COR-L47 (cell line): Measurements from ENCODE around the gene MSX1.
"Not testable (repeated sequence)": the region's sequence is repeated elsewhere in the genome, so short reads cannot be mapped to it uniquely, and the experiment has no call there.

Experiments
- DNase-seq: peaks from one replicate; lab custom pipeline; 2025; lab: John Stamatoyannopoulos, UW

MSX1 gene

DNA sequence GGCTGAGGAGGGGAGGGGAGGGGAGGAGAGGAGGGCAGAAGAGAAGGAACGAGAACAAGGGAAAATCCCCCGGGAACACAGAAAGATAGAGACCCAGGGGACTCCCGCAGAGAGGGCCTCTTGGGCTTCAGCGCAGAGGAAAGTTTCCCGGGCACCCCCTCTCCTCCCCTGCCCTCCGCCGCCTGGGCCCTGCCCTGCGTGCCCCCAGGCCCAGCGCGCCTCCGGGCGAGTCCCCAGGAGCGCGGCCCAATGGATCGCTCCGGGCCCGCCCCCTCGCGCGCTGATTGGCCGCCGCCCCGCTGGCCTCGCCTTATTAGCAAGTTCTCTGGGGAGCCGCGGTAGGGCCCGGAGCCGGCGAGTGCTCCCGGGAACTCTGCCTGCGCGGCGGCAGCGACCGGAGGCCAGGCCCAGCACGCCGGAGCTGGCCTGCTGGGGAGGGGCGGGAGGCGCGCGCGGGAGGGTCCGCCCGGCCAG, at the start of gene MSX1:
MSX1 (plus strand) TSS at position 341 of the 474 bp plus-strand sequence. CDS start 235 bp downstream, outside the sequence.
- peak; percentile 8 for DNase-seq

DNA sequence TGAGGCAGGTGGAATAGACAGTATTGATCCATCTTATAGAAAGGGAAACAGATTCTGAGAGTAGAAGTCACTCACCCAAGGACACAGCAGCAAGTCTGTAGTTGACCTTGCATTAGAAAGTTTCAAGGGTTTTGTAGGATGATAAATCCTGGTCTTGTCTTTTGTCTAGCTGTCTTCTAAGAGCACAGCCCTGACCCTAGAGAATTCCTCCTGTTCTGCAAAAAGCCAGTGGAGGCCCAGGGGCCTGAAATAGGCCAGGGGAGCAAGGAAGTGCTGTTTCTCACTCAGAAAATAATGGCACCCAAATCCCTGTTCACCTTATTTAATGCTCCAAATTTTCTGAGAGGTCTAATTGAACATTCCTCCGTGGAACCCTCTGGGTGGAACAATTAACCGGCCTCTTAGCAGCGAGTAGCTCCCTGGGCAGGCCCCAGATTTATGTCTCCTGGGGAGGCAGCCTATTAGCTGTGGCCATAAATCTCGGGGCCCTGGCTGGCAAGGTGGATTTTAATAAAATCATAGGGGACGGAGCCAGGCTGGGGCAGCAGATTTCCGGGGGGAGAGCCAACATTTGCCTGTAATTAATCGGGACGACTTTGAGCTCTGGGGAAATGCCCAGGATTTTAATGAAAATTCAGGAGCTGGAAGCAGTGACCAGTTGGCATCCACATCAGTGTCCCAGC, 49.2 kb upstream of the MSX1 start:
- no peak for DNase-seq

DNA sequence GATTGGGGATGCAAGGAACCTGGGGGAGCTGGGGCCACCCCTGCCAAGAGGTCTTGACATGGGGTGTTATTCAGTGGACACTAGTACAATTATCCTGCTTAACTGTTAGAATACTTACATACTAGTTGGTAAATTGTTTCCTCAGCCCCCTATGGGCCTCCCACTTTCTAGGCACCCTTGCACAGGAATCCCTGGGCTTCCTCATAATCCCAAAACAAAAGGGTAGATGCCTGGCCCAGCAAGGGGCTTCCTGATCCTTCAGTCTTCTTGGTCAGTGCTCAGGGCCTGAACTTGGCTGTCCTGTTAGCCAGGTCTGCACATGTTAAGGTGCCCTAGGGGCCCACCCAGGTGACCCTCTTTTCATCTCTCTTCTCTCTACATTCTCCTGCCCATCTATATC, 48.7 kb upstream of the MSX1 start:
- no peak for DNase-seq

DNA sequence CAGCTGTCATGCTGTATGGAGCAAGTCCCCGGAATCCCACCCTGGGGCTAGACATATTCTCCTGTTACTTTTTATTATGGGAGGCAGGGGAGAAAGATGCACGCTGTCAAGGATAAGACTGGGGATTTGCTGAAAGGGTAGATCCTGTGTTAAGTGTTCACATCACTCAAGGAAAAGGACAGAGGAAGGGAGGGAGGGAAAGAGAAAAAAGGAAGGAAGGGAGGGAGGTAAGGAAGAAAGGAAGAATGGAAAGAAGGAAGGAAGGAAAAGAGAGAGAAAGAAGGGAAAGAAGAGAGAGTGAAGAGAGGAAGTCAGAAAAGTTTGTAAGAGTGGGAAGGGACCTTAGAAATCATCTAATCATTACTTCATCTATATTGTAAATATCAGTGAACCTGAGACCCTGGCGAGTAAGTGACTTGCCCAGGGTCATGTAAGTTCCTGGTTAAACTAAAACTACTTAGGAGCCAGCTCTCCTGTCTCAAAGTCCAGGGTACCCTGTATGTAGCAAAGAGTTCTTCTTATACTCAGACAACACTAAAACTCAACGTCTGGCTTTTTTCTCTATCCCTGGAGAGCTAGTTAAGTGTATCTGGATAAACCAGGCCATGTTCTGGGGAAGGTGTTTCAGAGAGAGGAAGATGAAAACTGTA, 47.2 kb upstream of the MSX1 start:
- no peak for DNase-seq

DNA sequence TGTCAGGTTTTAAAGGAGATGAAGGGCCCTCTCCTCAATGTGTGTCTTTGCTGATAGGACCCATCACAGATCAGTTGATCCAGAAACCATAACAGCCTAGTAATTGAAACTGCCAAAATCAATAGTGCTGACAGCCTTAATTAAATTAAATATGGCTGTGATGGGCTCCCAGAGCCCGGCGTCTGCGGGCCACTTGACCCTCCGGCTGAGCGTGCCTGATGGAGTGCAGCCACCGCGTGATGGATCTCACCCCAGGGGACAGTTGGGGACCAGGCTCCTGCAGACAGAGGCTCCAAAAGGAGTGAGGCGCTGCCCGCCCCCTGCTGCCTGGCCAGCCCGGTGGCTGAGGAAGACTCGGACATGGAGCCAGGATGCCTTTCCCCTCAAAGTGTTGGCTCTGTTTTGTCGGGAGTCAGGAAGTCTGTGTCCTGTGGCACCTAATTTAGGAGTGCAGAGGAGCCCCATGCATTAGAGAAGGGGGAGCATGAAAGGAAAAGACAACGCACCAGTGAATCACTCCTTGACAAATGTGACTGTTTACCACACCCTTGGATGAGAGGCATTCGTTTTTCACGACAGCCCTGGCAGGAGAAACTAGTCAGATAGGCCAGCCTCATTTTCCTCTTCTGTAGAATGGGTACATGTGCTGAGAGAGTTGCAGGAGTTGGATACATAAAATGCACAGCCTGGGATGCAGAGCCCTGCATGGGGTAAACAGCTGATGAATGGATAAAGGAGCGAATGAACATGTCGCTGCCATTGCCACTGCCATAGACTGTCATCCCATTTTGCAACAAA, 40.9 kb upstream of the MSX1 start:
- no peak for DNase-seq

DNA sequence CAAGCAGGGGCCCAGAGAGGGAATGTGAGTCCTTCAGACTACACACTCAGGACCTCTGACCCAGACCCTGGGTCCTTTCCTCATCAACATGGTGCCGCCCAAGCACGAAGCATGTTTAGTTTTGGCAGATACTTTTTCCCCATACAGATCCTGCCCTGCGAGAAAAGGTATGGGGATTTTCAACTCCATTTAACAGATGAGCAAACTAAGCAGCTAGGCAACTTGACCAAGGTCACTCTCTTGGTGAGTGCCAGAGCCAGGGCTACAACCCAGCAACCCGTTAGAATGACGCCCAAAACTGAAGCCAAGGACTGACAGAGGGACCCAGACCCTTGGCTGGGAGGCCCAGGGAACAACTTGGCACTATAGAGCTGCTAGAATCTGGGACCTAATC, 40.3 kb upstream of the MSX1 start:
- no peak for DNase-seq

DNA sequence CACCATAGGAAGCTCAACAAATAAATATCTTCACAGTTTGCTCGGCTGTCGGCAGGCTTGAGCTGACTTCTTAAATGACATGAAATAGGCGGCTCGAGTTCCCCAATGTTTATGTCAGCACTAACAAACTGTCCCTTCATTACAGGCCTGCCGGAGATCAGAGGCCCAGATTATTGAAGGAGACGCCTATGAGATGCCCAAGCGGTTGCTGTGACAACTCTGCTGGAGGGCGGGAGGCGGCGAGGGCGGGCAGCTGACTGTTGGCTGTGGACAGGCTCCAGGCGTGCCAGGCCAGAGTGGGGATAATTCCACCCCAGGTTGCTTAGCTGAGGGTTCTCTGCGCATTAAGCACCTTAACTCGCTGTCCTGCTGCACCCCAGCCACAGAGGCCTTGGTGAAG, 39.2 kb upstream of the MSX1 start:
- DNase-seq: no peak

DNA sequence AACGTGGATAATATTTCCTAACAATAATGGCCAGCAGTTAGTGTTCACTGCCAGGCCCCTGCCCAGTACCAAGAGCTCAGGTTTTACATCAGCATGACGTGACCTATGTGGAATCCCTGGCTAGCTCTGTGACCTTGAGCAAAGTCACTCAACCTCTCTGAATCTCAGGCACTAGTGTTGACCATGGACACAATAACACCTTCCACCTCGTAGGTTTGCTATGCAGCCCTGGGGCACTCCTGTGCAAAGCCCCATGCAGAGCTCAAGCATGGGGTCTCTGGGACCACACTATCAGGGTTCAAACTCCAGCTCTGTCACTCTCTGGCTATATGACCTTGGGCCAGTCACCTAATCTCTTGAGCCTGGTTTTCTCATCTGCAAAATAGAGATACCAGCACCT, 38.7 kb upstream of the MSX1 start:
- DNase-seq: no peak

DNA sequence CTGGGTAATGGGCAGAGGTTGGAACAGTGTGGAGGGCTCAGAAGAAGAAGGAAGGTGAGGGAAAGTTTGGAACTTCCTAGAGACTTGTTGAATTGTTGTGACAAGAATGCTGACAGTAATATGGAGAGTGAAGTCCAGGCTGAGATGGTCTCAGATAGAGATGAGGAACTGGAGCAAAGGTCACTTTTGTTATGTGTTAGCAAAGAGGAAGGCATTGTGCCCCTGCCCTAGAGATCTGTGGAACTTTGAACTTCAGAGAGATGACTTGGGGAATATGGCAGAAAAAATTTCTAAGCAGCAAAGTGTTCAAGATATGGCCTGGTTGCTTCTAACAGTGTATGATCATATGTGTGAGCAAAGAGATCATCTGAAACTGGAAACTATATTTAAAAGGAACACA, 37.9 kb upstream of the MSX1 start:
- DNase-seq: no peak

DNA sequence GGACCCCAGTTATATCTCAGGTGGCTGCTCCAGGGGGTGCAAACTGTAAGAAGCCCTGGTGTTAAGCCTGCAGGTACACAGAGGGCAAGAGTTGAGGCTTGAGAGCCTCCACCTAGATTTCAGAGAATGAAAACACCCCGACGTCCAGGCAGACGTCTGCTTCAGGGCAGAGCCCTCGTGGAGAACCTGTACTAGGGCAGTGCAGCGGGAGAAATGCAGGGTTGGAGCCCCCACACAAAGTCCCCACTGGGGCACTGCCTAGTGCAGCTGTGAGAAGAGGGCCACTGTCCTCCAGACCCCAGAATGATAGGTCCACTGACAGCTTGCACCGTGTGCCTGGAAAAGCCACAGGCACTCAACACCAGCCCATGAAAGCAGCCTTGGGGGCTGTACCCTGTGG, 37.2 kb upstream of the MSX1 start:
- not testable (repeated sequence) for DNase-seq

DNA sequence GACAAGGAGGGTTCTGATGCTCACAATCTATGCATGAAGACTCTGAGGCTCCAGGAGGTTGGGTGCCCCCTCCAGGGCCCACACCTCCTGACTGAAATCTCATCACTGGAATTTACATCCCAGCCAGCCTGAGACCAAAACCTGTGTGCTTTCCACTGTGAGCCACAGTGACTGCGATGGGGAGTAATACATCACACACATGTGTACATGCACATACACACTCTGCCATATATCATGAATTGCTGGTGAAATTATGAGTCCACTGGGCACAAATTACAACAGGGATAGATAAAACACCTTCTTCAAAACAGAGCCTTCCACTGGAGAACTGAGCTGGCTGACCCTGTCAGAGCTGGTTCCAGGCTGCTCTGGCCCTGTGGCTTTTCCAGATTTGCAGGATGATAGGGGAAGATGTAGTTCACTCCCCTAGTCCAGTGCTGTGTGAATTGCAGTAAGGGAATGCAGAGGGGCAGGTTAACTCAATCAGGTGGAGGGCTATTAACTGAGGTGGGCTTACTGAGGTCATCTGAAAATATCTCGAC, 35.8 kb upstream of the MSX1 start:
- no peak for DNase-seq

DNA sequence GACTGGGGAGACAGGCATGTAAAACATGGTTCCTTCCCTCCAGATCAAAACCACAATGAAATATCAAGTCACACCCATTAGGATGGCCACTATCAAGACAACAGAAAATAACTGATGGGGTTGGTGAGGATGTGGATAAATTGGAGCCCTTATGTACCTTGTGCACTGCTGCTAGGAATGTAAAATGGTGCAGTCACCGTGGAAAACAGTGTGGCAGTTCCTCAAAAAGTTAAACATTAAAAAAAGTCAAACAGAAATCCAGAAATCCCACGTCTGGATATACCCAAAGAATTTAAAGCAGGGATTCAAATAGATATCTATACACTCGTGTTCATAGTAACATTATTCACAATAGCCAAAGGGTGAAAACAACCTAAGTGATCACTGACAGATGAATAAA, 35.2 kb upstream of the MSX1 start:
- DNase-seq: no peak

DNA sequence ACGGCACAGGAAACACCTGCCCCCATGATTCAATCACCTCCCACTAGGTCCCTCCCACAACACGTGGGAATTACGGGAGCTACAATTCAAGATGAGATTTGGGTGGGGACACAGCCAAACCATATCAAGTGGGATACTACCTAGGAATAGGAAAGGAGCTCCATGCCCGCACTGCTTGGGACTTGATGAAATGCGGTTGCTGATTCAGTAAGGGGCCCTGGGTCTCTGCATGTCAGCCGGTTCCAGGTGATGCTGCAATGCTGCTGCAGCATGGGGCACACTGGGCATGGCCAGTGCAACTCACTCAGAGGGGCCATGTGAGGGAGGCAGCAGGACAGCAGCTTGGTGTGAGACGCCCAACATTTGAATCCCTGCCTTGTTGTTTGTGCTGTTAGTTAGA, 34.0 kb upstream of the MSX1 start:
- no peak for DNase-seq

DNA sequence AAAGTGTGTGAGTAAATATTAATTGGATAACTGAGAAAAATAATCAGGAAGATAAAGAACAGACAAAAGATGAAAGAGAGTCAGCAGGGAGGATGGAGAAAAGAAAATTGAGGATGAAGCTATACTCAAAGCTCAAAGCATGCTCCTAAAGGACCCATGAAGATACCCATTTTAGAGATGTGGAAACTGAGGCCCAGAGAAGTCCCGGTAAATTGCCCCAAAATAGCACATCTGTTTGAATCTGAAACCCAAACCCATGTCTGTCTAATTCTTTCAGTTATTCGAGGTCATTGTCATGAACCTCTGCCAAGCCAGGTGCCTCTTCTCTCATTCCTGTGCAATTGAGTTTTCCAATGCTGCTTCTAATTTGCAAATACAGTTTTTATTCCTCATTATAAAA, 29.6 kb upstream of the MSX1 start:
- no peak for DNase-seq

DNA sequence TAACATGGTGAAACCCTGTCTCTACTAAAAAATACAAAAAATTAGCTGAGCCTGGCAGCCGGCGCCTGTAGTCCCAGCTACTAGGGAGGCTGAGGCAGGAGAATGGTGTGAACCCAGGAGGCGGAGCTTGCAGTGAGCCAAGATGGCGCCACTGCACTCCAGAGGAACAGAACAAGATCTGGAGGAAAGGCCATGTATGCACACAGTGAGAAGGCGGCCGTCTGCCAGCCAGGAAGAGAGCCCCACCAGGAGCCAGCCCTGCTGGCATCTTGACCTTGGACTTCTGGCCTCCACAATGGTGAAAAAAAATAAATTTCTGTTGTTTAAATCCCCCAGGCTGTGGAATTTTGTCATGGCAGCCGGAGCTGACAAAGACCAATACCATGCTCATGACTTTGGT, 28.2 kb upstream of the MSX1 start:
- DNase-seq: no peak

DNA sequence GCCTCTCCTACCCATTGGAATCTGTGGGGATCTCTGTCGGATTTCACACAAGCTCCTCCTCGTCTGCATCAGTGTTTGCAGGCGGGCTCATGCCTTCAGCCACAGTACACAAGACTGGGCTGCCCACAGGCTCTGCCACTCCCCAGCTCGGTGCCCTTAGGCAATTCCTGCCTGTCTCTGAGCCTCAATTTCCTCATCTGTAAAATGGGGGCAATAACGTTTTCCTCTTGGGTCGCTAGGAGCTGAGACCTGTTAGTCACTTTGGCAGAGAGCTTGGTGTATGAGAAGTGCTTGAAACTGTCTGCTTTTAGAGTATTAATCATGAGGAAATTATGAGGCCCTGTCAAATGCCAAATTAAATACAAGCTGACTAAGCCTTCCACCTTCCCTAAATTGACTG, 27.6 kb upstream of the MSX1 start:
- no peak for DNase-seq

DNA sequence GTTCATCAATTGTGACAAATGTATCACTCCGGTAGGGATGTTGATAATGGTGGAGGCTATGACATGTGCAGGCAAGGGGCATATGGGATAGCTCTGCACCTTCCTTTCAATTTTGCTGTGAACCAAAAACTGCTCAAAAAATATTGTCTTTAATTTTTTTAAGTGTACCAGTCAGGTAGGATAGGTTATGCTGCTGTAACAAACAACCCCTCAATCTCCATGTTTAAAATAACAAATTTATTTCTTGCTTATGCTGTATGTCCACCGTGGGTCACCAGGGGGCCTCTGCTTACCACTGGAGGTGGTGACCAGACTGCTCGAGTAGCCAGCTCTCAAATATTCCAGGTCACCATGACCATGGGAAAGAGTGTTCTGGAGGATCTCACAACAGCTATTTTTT, 23.4 kb upstream of the MSX1 start:
- DNase-seq: no peak

DNA sequence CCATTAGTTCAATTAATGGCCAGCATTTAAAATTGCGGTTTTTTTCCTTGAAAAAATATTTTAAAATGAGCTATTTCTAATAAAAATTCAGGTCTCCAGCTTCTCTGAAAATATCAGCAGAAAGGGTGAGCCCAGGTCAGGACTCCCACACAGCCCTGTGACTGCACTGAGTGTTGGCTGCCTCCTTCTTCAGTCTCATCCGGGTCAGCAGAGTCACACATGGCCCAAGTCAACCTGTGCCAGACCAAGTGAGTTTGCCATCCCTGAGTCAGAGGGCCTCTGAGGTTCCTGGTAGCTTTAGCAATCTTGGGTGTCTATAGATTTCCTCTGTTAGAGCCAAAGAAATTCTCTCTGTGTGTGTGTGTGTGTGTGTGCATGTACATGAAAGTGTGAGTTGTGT, 22.1 kb upstream of the MSX1 start:
- no peak for DNase-seq

DNA sequence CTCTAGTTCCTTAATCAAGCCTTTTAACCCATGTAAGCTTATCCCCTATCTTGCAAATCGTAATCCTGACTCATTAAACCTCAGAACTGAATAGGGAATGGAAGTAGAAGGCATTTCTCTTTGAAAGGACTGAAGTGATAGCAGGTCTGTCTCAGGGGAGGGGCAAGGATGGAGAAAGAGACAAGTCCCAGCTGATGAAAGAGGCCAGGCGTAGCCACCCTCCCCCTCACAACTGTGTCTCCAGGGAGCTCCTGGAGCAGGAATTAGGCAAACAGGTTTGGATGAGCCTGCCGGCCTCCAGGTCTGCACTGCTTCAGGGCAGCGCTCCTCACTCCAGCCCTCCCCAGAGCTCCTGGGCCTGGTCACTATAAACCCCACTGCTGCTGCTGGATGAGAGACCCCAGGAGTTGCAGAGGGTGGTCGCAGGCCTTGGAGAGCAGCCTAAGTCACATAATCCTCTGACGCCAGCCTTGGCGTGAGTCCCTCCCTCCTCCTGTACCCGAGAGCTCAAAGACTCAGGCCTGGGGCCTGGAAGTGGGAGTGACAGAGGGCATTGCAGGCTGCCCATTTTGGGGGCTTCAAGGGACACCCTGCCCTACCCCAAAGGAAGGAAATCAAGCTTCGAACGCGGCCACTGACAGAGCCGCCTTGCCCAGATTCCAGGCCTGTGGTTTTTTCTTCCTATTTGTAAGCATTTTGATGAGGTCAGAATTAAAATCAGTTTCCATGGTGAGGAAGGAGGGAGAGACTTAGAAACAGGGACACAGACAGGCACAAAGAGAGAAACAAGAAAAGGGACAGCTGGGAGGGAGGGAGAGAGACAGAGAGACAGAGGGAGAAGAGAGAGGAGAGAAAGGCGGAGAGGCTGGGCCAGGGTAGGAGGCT, 21.2 kb upstream of the MSX1 start:
- no peak for DNase-seq

DNA sequence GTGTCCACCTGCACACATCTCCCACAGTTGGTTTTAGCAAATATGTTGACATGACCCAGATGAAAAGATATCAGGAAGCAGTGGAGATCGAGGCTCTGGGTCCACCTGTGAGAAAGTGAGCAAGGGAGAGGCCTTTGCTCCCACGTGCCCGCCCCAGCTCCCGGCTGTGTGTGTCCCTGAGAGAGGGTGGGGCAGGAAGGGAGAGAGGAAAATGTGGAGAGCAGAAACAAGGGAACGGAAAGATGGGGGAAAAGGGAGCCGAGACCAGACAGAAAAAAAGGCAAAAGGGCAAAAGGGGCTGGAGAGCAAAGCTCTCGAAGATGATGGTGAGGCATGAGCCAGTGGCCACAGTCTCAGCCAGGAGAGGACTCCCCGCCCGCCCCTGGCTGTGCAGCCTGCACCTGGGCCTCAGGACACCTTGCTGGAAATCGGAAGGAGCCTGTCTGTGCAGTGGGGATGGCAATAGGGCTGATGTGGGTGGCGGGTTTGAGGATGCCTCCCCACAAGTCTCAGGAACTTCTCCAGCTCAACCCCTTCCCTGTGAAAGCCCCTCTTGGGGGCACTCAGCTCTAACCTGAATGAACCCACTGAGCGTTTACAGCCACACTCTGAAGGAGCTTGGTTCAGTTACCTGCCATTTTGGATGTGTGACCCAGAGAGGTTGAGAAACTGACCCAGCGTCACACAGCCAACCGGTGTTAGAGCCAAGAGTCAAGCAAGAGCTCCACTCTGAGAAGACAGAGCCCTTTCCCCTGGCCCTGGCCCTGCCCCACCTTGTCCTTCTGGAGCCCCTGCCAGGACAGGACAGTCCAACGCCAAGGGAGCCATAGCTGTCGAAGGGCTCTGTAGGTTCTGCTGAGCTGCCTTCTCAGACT, 20.3 kb upstream of the MSX1 start:
- no peak for DNase-seq

DNA sequence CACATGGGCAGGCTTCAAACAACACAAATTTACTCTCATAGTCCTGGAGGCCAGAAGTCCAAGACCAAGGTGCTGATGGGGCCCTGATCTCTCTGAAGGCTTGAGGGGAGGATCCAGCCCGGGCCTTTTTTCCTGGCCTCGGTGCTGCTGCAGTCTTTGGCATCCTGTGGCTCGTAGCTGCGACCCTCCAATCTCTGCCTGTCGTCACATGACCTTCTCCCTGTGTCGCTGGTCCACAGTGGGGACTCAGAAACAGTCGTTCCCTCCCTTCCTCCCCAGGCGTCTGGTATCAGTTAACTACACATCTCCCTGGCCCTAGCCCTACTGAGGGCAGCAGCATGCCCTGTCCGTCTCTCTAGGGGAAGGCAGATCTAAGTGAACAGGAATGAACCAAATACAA, 19.1 kb upstream of the MSX1 start:
- DNase-seq: no peak
